Left ventricle myocardium superior (tissue), 1 donor: Measurements from ENCODE around the gene ZNF423. TPM values are rescaled to one million over a fixed set of nuclear protein-coding genes. Genes with fewer than 3 reads are reported as not detected.

Experiments used
- ATAC-seq: fragments of 200-7000 bp; cut with Tn5 transposase; one replicate; pipeline ENCODE4 v1.9.1; 2020; ENCODE audit warnings: mild to moderate bottlenecking, moderate library complexity
- DNase-seq: peaks from one replicate; pipeline ENCODE4 v3.0.0-alpha.2; 2020
- intact Hi-C: fragments of 100-400 bp; cut with micrococcal nuclease; formaldehyde crosslinking; loops from one replicate; pipeline ENCODE4 v1.11.0; 2022
- total RNA-seq: library from RNA; stranded (reverse); fragmentation: NEBNext Ultra II Directional; extraction: Animal tissue kit (Norgen Biotek cat#: 25700); gene quantifications from one replicate; pipeline ENCODE4 v1.2.1, GENCODE V29; 2021
- donor health status: DM: no; HTN: yes; CAD: no; lungs with severe emphysema.

The ZNF423 gene
- total RNA-seq, 1 donor from 2014 or later, result 7.8 TPM

DNA sequence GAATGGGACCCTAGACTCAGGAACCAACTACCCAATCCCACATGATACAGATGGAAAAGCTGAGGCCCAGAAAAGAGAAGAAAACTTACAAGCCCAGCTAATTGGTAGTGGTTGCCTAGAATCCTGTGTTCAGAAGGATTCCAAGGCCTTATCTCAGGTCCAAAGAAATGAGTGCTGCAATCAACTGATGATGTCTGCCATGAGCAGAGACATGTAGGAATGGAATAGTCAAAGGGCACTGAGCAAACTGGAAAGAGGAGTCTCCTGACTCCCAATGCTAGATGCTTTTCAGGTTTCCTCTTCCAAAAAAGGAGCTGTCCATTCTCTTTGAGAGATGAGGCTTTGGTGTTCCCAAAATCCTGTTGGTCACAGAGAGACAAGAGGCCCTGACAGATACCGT lies 210.6 kb downstream of the ZNF423 start:
- intact Hi-C loops, result no loop called here
- DNase-seq (no peak), ATAC-seq (no peak)

DNA sequence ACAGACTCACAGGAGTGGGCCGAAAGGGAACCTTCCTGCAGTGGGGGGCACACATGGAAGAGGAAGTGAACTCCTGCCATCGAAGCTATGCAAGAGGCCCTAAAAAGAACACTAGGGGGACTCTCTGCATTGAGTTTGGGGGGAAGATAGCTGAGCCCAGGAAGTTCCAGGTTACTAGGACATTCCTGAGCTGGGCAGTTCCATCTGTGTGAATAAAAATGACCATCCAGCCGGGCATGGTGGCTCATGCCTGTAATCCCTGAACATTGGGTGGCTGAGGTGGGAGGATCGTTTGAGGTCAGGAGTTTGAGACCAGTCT lies 211.8 kb downstream of the ZNF423 start:
- intact Hi-C loops, result no loop called here
- DNase-seq (no peak), ATAC-seq (no peak)

DNA sequence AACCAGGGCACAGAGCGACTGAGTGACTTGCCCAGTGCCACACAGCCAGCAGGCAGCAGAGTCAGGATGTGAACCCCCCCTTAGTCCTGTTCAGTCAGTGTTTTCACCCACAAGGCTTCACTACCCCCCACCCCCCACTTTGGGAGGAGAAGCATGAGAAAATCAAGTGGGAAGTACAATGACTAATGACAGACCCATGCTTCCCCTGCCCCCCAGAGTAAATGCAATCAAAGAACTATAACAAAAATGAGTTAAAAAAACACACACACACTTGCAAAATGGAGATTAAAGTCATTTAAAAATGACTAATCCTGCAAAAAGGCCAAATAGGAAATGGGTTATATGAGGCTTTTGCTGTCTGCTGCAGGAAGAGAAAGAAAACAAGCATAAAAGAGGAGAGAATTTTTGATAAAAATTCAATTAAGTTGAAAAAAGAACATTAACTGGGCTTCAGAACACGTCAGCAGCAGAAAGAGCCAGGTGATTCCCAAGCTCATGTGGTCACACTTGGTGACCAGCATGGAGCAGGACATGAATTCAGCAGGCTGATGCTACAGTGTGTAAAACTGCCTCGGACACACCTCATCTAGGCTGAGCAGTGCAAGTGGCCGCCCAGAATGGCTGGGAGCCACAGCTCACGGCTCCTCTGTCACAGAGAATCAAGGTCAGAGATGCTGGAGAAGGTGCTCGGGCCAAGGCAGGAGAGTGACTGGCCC lies 212.3 kb downstream of the ZNF423 start:
- DNase-seq (no peak), ATAC-seq (peak; percentile 24)
- intact Hi-C loops, result no loop called here

- intact Hi-C loops, result no loop called here
- no peak for DNase-seq
- ATAC-seq, result no peak
Measured at GRCh38 chr16:49641250-49641649, 214.7 kb downstream of the ZNF423 start.

DNA sequence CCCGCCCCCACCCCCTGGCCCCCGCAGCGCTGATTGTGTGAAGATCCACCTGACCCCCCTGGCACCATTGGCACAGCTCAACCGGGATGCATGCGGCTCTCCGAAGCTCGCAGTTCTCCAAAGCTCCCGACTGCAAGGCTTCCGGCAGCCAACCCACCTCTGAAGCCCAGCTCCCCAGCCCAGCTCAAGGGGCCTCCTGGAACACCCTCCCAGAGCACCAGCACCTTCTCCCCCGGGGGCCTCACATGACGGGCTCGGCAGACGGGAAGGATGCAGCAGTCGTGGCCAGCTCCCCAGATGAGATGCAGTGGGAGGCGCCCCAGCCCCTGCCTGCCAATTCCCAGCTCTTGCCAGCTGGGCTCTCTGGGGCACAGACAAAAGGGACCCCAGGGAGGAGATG lies 215.3 kb downstream of the ZNF423 start:
- intact Hi-C loops, result no loop called here
- DNase-seq, result peak; percentile 43
- ATAC-seq, result no peak

- DNase-seq (peak; percentile 73), ATAC-seq (peak; percentile 74)
- intact Hi-C loops, result no loop called here
Measured at GRCh38 chr16:49639739-49640431, 216.0 kb downstream of the ZNF423 start.

DNA sequence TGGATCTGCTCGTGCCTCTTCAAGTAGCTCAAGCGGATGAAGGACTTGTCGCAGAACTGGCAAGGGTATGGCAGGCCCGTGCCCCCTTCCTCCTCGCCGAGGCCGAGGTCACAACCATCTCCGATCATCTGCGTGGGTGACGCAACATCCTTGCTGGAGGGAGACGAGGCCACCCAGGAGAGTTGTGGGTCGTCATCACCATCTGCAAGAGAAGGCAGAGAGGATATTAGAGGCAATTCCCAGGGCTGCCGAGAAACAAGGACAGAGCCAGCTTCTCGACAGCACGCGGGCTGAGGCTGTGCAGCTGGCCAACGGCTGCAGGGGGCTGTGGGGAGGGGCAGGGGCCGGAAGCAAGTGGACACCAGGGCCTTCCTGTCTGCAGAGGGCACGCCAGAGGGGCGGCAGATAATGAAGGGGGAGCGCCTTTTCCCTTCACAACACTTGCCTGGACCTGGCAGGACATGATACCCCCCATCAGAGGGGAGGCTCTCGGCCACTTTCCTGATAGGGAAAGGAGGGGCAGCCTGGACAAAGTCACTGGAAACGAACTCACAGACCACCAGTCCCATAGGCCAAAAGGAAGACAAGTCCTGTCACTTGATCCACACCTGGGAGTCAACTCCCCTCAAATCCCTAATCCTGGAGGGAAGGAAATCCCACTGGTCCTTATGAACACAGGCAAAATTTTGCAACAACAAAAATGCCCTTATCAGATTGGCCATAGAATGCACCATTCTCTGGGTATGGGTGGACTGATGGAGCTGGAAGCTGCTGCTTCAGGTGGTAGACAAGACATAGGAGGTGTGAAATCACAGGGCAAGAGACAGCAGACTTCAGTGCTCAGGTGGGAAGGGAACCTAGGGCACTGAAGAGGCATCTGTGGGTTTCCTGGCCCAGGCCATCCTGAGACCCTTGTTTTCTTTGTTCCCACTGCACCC lies 217.0 kb downstream of the ZNF423 start:
- ATAC-seq, result peak; percentile 84
- intact Hi-C loops, result no loop called here
- peak; percentile 71 for DNase-seq

- intact Hi-C loops, result no loop called here
- no peak for ATAC-seq
- no peak for DNase-seq
Measured at GRCh38 chr16:49637933-49638672, 217.8 kb downstream of the ZNF423 start.

DNA sequence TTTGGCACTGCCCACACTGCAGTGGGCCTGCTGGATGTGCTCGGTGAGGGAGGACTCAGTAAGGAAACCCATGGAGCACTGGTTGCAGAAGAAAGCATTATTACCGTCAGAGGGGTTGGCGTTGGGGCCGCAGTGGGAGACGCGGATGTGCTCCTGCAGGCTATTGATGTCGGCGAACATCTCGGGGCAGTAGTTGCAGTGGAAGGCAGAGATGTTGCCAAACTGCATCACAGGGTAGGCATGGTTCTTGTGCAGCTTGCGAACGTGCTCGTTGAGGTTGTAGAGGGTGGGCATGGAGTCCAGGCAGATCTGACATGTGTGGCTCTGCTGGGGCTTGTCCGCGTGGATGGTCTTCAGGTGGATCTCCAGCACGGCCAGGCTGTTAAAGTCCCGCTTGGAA lies 218.4 kb downstream of the ZNF423 start:
- DNase-seq, result no peak
- no peak for ATAC-seq
- intact Hi-C loops, result no loop called here

DNA sequence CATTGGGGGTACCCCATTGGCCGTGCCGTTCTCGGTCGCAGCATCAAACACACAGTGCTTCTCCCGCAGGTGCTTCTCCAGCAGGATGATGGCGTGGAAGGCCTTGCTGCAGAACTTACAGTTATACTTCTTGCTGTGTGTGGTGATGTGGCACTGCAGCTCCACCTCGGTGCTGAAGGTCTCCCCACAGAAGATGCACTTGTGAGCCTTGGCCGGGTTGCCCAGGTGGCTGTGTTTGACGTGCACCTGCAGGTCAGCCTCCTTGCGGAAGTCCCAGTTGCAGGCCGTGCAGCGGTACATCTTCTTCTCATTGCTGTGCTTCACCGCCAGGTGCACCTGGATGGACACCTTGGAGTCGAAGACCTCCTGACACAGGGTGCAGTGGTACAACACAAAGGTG lies 219.3 kb downstream of the ZNF423 start:
- no peak for DNase-seq
- intact Hi-C loops, result no loop called here
- no peak for ATAC-seq

GRCh38 chr16:49635591-49636581 lies 220.0 kb downstream of the ZNF423 start:
- ATAC-seq (no peak), DNase-seq (no peak)
- intact Hi-C loops, result no loop called here

GRCh38 chr16:49635009-49635350 lies 220.9 kb downstream of the ZNF423 start:
- DNase-seq (no peak), ATAC-seq (no peak)
- intact Hi-C loops, result no loop called here

DNA sequence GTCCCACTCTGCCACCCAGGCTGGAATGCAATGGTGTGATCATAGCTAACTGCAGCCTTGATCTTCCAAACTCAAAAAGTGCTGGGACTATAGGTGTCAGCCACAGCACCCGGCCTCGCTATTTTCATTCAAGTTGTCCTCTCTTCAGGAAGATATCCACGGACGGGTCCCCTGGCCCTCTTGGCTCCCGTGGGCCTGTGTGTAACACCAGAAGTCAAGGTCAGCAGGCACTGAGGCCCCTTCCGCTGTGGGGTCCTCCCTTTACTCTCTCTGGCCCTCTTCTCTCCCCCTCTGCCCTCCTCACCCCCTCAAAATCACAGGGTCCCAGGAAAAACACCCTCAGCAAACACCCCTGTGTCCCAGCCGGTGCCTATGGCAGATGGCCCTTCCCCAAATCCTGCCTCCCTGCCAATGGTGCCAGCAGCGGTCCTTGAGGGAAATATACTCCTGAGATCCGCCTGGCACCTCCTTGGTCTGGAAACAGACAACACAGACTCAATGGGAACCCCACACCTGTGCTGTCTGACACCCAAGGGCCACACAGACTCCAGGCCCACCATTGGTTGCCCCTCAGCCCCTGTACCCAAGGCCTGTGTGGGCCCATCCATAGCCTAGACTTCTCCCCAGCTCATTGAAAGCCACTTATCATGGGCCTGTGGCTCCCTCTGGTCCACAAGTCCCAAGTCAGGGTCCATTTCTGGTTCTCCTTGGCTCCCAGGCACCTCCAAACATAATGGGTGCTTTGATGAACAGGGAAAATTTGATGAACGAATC lies 221.5 kb downstream of the ZNF423 start:
- intact Hi-C loops, result no loop called here

DNA sequence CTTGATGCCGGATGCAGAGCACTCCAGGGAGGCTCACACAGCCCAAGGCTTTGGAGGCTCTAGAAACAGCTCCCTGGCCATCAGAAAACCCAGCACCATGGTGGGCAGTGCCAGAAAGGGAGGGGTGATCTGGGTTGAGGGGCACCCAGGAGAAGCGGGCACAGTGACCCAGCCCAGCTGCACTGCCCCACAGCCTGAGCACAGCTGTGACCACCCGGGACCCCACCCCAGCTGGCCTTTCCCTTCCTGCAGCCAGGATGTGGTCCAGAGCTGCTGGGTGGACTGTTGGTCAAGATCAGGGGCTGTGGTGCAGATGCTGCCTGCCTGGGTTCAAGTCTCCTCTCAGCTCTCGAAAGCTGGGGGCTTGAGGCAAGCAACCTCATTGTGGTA lies 223.1 kb downstream of the ZNF423 start:
- intact Hi-C loops, result no loop called here
- ATAC-seq (no peak), DNase-seq (no peak)

More for the DNA sequence above, 221.5 kb downstream of the ZNF423 start:
- DNase-seq, result no peak
- no peak for ATAC-seq

DNA sequence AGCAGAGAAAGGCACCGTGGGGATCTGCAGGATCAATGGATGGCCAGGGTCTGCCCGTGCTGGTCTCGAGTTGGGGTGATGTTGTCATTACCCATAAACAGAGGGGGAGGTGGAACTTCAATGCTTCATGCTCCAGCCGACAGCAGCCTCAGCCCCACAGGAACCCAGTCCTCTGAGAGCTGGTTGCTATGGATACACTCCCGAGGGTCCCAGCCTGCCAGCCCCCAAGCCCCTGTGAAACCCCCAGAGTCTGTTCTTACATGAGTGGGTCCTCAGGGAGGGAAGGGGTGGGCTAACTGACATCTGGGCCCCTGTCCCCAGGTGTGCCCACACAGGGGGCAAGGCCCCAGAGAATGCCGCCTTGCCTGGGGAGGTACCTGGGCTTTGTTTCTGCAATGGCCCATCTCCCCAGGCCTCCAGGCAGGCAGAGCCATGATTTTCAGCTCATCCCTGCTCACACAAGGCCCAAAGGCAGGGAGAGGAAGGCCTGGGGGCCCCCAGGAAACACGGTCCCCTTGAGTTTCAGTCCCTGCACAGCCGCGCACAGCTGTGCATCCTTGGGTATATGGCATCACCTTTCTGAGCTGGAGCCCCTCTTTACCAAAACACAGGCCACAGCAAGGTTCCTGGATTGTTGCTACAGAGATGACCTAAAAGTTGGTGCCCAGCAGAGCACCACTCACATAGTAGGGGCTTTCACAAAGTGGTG lies 223.7 kb downstream of the ZNF423 start:
- ATAC-seq, result no peak
- DNase-seq, result no peak
- intact Hi-C loops, result no loop called here

DNA sequence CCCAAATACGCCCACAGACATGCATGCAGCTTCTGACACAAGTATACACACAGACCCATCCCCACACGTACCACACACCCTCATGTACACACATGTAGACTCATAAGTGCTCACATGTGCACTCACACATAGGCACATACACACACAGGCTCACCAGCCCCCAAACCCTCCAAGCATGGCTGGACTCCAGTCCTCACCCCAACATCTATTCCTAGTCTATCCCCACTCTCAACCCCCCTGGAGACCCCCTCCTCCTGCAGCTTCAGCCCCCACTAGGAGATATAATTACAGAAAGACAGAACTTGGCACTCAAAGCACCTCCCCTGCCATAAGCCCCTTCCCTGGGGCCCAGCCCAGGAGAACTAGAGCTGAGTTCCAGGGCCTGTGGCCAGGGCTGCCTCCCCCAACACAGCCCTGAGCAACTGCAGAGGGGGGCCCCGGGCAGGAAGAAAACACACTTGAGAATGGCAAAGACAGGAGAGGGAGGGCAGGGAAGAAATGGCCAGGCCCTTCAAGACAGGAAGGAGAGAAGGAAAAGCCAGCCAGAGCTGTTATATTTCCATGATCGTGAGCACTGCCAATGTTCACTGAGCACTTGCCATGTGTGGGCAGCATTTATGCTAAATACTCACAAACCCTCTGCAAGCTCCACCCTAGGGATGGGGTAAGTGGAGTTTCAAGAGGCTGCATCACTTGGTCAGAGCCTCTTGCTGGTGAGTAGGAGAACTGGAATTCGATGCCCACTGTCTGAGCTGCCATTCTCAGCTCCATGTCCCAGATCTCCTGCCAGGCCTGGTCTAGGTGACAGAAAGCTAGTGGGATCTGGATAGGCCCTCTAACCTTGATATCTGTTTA lies 224.5 kb downstream of the ZNF423 start:
- no peak for DNase-seq
- intact Hi-C loops, result no loop called here
- no peak for ATAC-seq
